GM12892 (cell line): ENCODE data around the gene UNC5C.

Source experiments
- POLR2A ChIP-seq: IDR thresholded peaks from 2 replicates; pipeline ENCODE4 v1.6.1; 2011; ENCODE audit warnings: low read depth, low read length, control low read depth
- POLR2AphosphoS5 ChIP-seq: IDR thresholded peaks from 2 replicates; pipeline ENCODE4 v1.6.1; 2011; ENCODE audit warnings: low read depth, low read length, control low read depth
- TAF1 ChIP-seq: IDR thresholded peaks from 2 replicates; pipeline ENCODE4 v1.6.1; 2011; ENCODE audit warnings: low read depth, mild to moderate bottlenecking, control low read depth, low read length, borderline replicate concordance

DNA sequence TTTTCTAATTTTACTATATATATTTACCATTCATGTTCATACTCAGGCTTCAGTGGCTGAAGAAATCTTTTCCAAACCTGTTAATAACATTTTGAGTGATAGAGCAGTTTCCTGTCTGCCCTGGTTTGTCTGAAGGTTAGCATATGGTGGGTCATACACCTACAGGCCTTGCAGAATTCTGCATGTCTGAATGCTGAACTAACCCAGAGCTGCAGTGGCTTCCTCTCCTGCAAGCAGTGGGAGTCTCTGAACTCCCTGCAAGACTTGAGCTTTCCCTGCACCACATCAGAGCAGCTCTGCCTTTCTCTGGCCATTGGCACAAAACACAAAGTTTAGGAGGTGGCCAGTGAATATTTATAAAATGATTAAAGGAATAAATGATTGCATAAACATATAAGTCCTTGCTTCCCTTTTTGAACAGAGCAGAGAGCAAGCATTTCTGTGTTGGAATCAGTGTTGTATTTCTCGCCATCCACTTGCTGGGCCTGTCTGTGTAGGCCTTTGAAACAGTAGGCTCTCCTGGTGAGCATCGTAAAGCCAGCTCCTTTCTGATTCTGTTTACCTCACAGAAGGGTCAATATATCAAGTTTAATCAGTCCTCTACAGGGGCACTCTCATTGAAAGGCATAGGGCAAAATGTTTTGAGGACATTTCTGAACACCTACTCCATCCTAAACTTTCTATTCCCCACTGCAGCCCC is 15.0 kb upstream of the UNC5C start:
- TF ChIP-seq POLR2A (no peak), POLR2AphosphoS5 (no peak), TAF1 (no peak)
